Articular chondrocyte of knee joint (primary cell): ENCODE data around the gene MRPS16. TPM values are rescaled to one million over a fixed set of nuclear protein-coding genes. Genes with fewer than 3 reads are reported as not detected.

Experiments used
- small RNA-seq: library from RNA; depleted of rRNA; stranded (forward); fragments of <200 nt; gene quantifications from one replicate; pipeline ENCODE3, GENCODE V24; 2012
- total RNA-seq: library from RNA; depleted of rRNA; stranded (reverse); fragments of >200 nt; gene quantifications from 2 replicates; pipeline ENCODE4 v1.2.3, GENCODE V29; 2012

Gene MRPS16
- total RNA-seq: 74.5 and 81.9 TPM in 2 replicates

GRCh38 chr10:73252445-73253224 is at the start of gene MRPS16:
MRPS16 (minus strand) TSS chr10:73252644; CDS start chr10:73252482, 162 bp downstream.

GRCh38 chr10:73246646-73247508 is 5.6 kb downstream of the MRPS16 start, which contains the start of gene DNAJC9:
DNAJC9 (minus strand) TSS chr10:73247255; CDS start chr10:73247189, 66 bp downstream.

Small RNAs within 50 kb of the gene (small RNA-seq; reads per million reads assigned to genes)
- not detected for gene RNU6-833P

Other genes starting within 250 kb of the MRPS16 start
- 437 and 474 TPM in 2 replicates for gene P4HA1, start 155.8 kb downstream of the MRPS16 start, total RNA-seq
- gene NUDT13, start 142.2 kb downstream of the MRPS16 start, total RNA-seq: 1.8 and 2.2 TPM in 2 replicates
- gene ECD, start 84.6 kb downstream of the MRPS16 start, total RNA-seq: 43.1 and 43.5 TPM in 2 replicates
- gene FAM149B1, start 84.5 kb downstream of the MRPS16 start, total RNA-seq: 34.0 and 37.4 TPM in 2 replicates
- 15.8 and 19.9 TPM in 2 replicates for gene DNAJC9, start 5.4 kb downstream of the MRPS16 start, total RNA-seq
- 1.8 and 3.6 TPM in 2 replicates for gene CFAP70, start 106.2 kb upstream of the MRPS16 start, total RNA-seq
- gene ANXA7, start 161.4 kb upstream of the MRPS16 start, total RNA-seq: 145 and 163 TPM in 2 replicates
- 2.5 and 3.1 TPM in 2 replicates for gene MSS51, start 180.9 kb upstream of the MRPS16 start, total RNA-seq
- gene PPP3CB, start 243.4 kb upstream of the MRPS16 start, total RNA-seq: 48.3 and 54.6 TPM in 2 replicates